22Rv1 (cell line): ENCODE data around the gene LST1.

Experiments used
- H3K27ac ChIP-seq: fragments of 450-650 bp; 2 replicates; pipeline ENCODE4 v1.5.1; 2017
- CTCF ChIP-seq: fragments of 450-650 bp; IDR thresholded peaks from 2 replicates; pipeline ENCODE4 v1.5.1; 2017; ENCODE audit warnings: mild to moderate bottlenecking
- ZFX ChIP-seq: fragments of 450-650 bp; IDR thresholded peaks from 2 replicates; pipeline ENCODE4 v1.6.1; 2017; ENCODE audit warnings: antibody characterized with exemption, borderline replicate concordance

LST1 gene

GRCh38 chr6:31574106-31575061, 11.7 kb upstream of the LST1 start:
- TF ChIP-seq ZFX (no peak), CTCF (no peak)
- H3K27ac ChIP-seq, result no peak overlapping the region

GRCh38 chr6:31575335-31575901, 10.7 kb upstream of the LST1 start, which contains the start of gene TNF:
Gene TNF, plus strand, starts transcription at chr6:31575565. Its CDS starts 177 bp downstream, at chr6:31575742.
- TF ChIP-seq CTCF (no peak), ZFX (no peak)
- no peak within 1 kb of the TSS for H3K27ac ChIP-seq

DNA sequence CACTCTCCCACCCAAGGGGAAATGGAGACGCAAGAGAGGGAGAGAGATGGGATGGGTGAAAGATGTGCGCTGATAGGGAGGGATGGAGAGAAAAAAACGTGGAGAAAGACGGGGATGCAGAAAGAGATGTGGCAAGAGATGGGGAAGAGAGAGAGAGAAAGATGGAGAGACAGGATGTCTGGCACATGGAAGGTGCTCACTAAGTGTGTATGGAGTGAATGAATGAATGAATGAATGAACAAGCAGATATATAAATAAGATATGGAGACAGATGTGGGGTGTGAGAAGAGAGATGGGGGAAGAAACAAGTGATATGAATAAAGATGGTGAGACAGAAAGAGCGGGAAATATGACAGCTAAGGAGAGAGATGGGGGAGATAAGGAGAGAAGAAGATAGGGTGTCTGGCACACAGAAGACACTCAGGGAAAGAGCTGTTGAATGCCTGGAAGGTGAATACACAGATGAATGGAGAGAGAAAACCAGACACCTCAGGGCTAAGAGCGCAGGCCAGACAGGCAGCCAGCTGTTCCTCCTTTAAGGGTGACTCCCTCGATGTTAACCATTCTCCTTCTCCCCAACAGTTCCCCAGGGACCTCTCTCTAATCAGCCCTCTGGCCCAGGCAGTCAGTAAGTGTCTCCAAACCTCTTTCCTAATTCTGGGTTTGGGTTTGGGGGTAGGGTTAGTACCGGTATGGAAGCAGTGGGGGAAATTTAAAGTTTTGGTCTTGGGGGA, 10.0 kb upstream of the LST1 start:
- no peak for TF ChIP-seq CTCF
- no peak for TF ChIP-seq ZFX
- no peak overlapping the region for H3K27ac ChIP-seq

GRCh38 chr6:31576897-31577578, 9.0 kb upstream of the LST1 start:
- TF ChIP-seq ZFX (no peak), CTCF (no peak)
- H3K27ac ChIP-seq, result no peak overlapping the region

DNA sequence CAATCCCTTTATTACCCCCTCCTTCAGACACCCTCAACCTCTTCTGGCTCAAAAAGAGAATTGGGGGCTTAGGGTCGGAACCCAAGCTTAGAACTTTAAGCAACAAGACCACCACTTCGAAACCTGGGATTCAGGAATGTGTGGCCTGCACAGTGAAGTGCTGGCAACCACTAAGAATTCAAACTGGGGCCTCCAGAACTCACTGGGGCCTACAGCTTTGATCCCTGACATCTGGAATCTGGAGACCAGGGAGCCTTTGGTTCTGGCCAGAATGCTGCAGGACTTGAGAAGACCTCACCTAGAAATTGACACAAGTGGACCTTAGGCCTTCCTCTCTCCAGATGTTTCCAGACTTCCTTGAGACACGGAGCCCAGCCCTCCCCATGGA, 8.5 kb upstream of the LST1 start:
- TF ChIP-seq CTCF (no peak), ZFX (no peak)
- H3K27ac ChIP-seq, result no peak overlapping the region

- no peak overlapping the region for H3K27ac ChIP-seq
- TF ChIP-seq ZFX (no peak), CTCF (no peak)
These were observed 7.6 kb upstream of the LST1 start for GRCh38 chr6:31578184-31579118.
